ENCODE results near the gene SMIM14. TPM values are rescaled to one million over a fixed set of nuclear protein-coding genes. Genes with fewer than 3 reads are reported as not detected.
"Not testable (repeated sequence)": the region's sequence is repeated elsewhere in the genome, so short reads cannot be mapped to it uniquely, and the experiment has no call there.

SMIM14 gene
- total RNA-seq (45.2 TPM), polyA plus RNA-seq (36.4 TPM)

DNA sequence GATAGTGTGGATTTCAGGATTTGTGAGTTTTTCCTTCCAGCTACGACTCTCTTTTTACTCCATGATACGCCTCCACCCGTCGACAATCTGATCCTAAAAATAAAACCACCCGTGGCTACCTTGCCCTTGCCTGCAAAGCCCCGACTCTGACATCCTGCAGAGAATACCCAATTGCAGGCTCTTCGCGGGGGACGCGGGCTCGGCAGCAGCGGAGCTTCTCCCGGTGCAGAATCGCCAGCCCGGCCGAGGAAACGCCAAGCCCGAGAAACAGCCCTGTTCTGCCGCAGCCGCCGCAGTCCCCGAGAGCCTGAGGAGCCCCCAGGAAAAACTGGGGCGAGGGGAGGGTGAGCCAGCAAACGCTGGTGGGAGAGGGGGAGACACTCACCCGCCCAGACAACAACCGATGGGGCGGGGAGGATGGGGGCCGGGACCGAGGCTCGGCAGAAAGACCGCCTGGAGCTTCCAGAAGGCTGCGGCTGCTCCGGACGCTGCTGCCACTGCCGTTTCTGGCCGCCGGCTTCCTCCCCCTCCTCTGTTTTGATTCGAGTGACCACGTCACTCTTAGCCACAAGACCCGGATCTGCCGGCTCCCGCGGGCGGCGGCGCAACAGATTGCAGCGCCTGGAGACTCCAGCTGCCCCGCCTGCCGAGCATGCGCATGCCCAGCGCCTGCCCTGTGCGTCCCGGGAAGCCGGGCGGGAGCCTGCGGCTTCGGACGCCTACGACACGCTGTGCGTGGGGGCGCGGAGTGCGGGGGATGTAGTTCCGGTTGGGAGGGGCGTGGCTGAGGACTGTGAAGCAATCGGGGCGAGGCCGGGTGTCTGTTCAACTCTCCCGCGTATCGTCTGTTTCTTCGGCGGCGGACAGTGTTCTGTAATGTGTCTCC, at the start of gene SMIM14:
SMIM14 (minus strand) TSS at position 512 of the 886 bp plus-strand sequence. CDS start 33,720 bp downstream, outside the sequence.
- DNase-seq (ENCODE audit: extremely low spot score) = peak; percentile 94
- no peaks in the 10 kb centered on the region for H3K4me1 ChIP-seq (ENCODE audit: insufficient read depth)
- peak within 1 kb of the TSS; percentile 96 for H3K27ac ChIP-seq (ENCODE audit: low read depth)
- WGBS = under 1% methylated on average over 75 of the region's 75 CpGs
- H3K4me3 ChIP-seq (ENCODE audit: low read depth, low read length) = peak within 1 kb of the TSS; percentile 90
- H3K36me3 ChIP-seq (ENCODE audit: insufficient read depth) = no peaks in the 10 kb centered on the region

DNA sequence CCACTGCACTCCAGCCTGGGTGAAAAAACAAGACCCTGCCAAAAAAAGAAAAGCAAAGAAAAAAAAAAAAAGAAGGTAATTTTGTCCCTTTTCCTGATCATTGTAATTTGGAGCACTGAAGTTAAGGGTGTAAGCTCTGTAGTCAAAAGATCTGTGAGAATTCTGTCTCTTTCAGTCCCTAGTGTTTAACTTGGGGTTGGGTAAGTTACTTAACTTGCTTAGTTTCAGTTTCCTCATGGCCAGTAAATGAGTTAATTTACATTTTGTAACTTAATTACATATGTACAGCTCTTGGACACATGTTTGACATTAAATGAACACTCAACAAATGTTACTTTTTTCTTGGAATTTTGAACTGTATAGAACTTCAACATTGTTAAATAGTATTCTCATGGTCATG, 48.3 kb upstream of the SMIM14 start:
- no peaks in the 10 kb centered on the region for H3K4me1 ChIP-seq (ENCODE audit: insufficient read depth)
- H3K27ac ChIP-seq (ENCODE audit: low read depth) = no peak overlapping the region
- no peaks in the 10 kb centered on the region for H3K36me3 ChIP-seq (ENCODE audit: insufficient read depth)
- no peak for DNase-seq (ENCODE audit: extremely low spot score)
- H3K4me3 ChIP-seq (ENCODE audit: low read depth, low read length) = no peak overlapping the region

DNA sequence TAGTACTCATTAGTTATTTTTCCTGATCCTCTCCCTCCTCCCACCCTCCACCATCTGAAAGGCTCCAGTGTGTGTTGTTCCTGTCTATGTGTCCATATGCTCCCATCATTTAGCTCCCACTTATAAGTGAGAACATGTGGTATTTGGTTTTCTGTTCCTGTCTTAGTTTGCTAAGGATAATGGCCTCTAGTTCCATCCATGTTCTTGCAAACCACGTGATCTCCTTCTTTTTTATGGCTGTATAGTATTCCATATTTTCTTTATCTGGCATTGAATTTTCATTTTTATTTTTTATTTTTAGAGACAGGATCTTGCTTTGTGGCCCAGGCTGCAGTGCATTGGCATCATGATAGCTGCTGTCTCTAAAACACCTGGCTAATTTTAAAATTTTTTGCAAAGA, 47.3 kb upstream of the SMIM14 start:
- H3K4me1 ChIP-seq (ENCODE audit: insufficient read depth) = no peaks in the 10 kb centered on the region

DNA sequence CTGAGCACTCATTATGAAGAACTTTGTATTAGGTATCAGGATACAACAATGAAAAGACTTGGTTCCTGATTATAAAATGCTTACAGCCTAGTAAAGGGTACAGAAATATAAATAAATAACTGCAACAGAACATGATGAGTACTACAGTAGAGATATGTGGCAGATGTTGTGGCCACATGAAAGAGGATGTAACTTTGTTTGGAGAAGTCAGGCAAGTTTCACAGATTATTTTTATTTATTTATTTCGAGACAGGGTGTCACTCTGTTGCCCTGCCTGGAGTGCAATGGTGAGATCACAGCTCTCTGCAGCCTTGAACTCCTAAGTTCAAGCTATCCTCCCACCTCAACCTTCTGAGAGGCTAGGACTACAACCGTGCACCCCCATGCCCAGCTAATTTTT, 43.5 kb upstream of the SMIM14 start:
- Histone ChIP-seq H3K27ac (ENCODE audit: low read depth) (no peak overlapping the region), H3K4me1 (ENCODE audit: insufficient read depth) (no peaks in the 10 kb centered on the region), H3K4me3 (ENCODE audit: low read depth, low read length) (no peak overlapping the region), H3K36me3 (ENCODE audit: insufficient read depth) (no peaks in the 10 kb centered on the region)
- no peak for DNase-seq (ENCODE audit: extremely low spot score)
- 71% methylated on average over 2 of the region's 2 CpGs for WGBS

More for the DNA sequence above, 47.3 kb upstream of the SMIM14 start:
- H3K4me3 ChIP-seq (ENCODE audit: low read depth, low read length) = no peak overlapping the region
- H3K36me3 ChIP-seq (ENCODE audit: insufficient read depth) = no peaks in the 10 kb centered on the region
- no peak overlapping the region for H3K27ac ChIP-seq (ENCODE audit: low read depth)
- DNase-seq (ENCODE audit: extremely low spot score) = no peak
- WGBS = 0% methylated on average over 1 of the region's 1 CpG

DNA sequence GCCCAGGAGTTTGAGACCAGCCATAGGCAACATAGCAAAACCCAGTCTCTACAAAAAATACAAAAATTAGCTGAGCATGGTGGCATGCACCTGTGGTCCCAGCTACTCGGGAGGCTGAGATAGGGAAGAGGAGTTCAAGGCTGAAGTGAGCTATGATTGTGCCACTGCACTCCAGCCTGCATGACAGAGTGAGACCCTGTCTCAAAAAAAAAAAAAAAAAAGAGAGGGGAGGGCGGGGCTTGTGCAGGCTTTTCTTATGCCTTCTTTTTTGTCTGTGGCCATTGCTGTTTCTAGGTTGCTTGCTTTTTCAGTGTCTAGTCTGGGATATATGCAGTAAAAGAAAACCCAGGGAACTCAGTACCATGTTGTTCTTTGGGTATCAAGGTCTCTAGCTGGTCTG, 42.3 kb upstream of the SMIM14 start:
- not testable (repeated sequence) for H3K36me3 ChIP-seq (ENCODE audit: insufficient read depth); H3K4me1 ChIP-seq (ENCODE audit: insufficient read depth); H3K4me3 ChIP-seq (ENCODE audit: low read depth, low read length); DNase-seq (ENCODE audit: extremely low spot score); H3K27ac ChIP-seq (ENCODE audit: low read depth)
- WGBS = 94% methylated on average over 2 of the region's 2 CpGs

DNA sequence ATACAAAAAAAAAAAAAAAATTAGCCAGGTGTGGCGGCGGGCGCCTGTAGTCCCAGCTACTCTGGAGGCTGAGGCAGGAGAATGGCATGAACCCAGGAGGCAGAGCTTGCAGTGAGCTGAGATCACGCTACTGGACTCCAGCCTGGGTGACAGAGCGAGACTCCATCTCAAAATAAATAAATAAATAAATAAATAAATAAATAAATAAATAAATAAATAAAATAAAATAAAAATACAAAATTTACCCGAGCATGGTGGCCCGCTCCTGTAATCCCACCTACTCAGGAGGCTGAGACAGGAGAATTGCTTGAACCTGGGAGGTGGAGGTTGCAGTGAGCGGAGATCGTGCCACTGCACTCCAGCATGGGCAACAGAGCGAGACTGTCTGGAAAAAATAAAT, 37.0 kb upstream of the SMIM14 start:
- H3K36me3 ChIP-seq (ENCODE audit: insufficient read depth); H3K27ac ChIP-seq (ENCODE audit: low read depth); H3K4me3 ChIP-seq (ENCODE audit: low read depth, low read length); H3K4me1 ChIP-seq (ENCODE audit: insufficient read depth); DNase-seq (ENCODE audit: extremely low spot score): not testable (repeated sequence)
- WGBS = 94% methylated on average over 10 of the region's 10 CpGs

DNA sequence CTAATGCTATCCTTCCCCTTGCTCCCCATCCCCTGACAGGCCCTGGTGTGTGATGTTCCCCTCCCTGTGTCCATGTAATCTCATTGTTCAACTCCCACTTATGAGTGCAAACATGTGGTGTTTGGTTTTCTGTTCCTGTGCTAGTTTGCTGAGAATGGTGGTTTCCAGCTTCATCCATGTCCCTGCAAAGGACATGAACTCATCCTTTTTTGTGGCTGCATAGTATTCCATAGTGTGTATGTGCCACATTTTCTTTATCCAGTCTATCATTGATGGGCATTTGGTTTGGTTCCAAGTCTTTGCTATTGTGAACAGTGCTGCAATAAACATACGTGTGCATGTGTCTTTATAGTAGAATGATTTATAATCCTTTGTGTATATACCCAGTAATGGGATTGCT, 31.6 kb upstream of the SMIM14 start:
- not testable (repeated sequence) for H3K27ac ChIP-seq (ENCODE audit: low read depth); H3K4me1 ChIP-seq (ENCODE audit: insufficient read depth); DNase-seq (ENCODE audit: extremely low spot score); H3K36me3 ChIP-seq (ENCODE audit: insufficient read depth); H3K4me3 ChIP-seq (ENCODE audit: low read depth, low read length)
- 73% methylated on average over 1 of the region's 1 CpG for WGBS

DNA sequence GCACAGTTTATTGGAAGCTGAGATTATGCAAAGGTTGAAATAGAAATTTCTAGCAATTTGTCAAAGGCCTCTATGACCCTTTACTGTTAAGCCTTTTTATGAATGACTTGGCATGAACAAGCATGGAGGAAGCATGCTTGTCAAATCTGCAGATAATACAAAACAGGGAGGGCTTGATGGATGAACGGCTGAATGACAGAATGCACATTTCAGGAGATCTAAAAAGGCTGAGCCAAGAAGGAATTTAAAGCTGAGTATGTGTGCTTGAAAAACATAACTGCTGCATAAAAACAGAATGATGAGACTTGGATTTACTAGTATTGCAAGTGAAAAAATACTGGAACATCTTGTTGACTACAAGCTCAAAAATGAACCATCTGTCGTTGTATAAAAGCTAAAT, 30.2 kb upstream of the SMIM14 start:
- Histone ChIP-seq H3K36me3 (ENCODE audit: insufficient read depth) (no peaks in the 10 kb centered on the region), H3K4me1 (ENCODE audit: insufficient read depth) (no peaks in the 10 kb centered on the region), H3K4me3 (ENCODE audit: low read depth, low read length) (no peak overlapping the region), H3K27ac (ENCODE audit: low read depth) (no peak overlapping the region)
- DNase-seq (ENCODE audit: extremely low spot score) = no peak
- WGBS = 39% methylated on average over 2 of the region's 2 CpGs

DNA sequence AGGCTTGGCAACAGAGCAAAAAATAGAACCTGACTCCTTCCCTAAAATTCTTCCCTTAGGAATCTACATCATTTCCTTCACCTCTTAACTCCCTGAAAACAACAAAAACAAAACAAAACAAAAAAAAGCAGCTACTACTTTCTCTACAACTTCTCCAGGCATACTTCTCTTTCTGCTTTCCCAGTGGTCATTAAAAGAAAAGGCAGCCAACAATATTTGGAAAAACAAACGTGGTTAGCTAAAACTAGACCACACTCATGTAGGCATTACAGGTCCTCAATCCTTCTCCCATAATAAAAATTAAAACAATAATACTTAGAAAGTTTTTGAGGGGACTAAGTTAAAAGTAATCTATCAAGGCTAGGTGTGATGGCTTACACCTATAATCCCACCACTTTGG, 29.0 kb upstream of the SMIM14 start:
- no peak overlapping the region for H3K4me3 ChIP-seq (ENCODE audit: low read depth, low read length)
- no peaks in the 10 kb centered on the region for H3K36me3 ChIP-seq (ENCODE audit: insufficient read depth)
- 34% methylated on average over 1 of the region's 1 CpG for WGBS
- no peak overlapping the region for H3K27ac ChIP-seq (ENCODE audit: low read depth)
- no peaks in the 10 kb centered on the region for H3K4me1 ChIP-seq (ENCODE audit: insufficient read depth)
- DNase-seq (ENCODE audit: extremely low spot score) = no peak

DNA sequence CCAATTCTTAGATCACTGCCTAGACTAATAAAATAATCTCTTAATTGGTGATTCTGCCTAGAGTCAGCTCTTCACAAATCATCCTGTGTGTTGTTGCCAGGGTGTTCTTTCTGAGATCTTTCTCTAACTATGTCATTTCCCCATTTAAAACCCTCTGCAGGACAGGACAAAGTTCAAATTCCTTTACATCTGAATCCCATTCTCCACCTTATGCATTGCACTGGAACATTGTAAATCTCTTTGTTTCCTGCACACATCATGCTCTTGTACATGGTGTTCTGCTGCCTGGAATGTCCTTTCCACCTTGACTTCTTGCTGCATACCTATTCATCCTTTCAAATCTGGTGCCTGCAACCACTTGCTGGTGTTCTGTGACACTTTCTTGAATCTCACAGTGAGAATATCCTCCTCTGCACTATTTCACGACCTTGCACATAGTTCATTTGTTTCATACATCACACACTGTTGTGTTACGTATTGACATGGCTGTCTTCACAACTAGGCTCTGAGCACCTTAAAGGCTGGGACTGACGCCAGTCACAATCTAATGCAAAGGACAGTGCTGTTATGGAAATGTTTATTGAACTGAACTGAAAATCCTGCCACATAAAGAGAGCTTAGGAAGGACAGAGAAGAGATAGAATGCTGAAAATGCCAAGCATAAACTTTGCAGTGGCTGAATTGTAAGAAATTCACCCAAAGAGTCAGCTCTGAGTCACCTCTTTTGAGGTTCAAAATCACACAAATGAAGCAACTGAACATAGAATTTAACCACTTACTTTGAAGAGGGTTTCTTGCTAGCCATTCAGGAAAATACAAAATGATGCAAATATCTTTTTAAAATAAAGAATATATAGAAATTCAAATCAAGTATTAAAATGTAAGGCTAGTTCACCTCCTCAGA, 26.4 kb upstream of the SMIM14 start:
- no peak overlapping the region for H3K4me3 ChIP-seq (ENCODE audit: low read depth, low read length)
- no peaks in the 10 kb centered on the region for H3K36me3 ChIP-seq (ENCODE audit: insufficient read depth)
- 56% methylated on average over 3 of the region's 3 CpGs for WGBS
- no peak overlapping the region for H3K27ac ChIP-seq (ENCODE audit: low read depth)
- DNase-seq (ENCODE audit: extremely low spot score) = no peak
- no peaks in the 10 kb centered on the region for H3K4me1 ChIP-seq (ENCODE audit: insufficient read depth)

DNA sequence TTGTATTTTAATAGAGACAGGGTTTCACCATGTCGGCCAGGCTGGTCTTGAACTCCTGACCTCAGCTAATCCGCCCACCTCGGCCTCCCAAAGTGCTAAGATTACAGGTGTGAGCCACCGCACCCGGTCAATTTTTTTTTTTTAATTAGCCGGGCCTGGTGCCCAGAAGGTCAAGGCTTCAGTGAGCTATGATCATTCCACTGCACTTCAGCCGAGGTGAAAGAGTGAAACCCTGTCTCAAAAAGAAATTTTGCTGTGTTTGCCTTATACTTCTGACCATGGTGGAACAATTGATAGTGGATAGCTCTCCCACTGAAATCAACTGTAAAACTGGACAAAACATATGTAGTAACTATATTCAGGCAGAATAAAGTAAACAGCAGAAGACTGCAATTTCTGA, 24.0 kb upstream of the SMIM14 start:
- Histone ChIP-seq H3K4me3 (ENCODE audit: low read depth, low read length) (no peak overlapping the region), H3K27ac (ENCODE audit: low read depth) (no peak overlapping the region), H3K4me1 (ENCODE audit: insufficient read depth) (no peaks in the 10 kb centered on the region), H3K36me3 (ENCODE audit: insufficient read depth) (no peaks in the 10 kb centered on the region)
- no peak for DNase-seq (ENCODE audit: extremely low spot score)
- 88% methylated on average over 7 of the region's 7 CpGs for WGBS

DNA sequence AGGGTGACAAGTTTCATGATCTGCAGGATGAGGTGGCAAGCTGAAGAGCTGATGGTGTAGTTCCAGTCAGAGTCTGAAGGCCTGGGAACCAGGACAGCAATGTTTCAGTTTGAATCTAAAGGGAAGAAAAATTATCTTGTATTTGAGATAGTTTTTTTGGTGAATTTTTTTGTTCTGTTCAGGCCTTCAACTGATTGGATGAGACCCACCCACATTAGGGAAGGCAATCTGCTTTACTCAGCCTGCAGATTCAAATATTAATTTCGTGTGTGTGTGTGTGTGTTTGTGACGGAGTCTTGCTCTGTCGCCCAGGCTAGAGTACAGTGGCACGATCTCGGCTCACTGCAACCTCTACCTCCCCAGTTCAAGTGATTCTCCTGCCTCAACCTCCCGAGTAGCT, 22.1 kb upstream of the SMIM14 start:
- DNase-seq (ENCODE audit: extremely low spot score) = no peak
- WGBS = 94% methylated on average over 6 of the region's 6 CpGs
- no peak overlapping the region for H3K27ac ChIP-seq (ENCODE audit: low read depth)
- no peak overlapping the region for H3K4me3 ChIP-seq (ENCODE audit: low read depth, low read length)
- H3K4me1 ChIP-seq (ENCODE audit: insufficient read depth) = no peaks in the 10 kb centered on the region
- H3K36me3 ChIP-seq (ENCODE audit: insufficient read depth) = no peaks in the 10 kb centered on the region

DNA sequence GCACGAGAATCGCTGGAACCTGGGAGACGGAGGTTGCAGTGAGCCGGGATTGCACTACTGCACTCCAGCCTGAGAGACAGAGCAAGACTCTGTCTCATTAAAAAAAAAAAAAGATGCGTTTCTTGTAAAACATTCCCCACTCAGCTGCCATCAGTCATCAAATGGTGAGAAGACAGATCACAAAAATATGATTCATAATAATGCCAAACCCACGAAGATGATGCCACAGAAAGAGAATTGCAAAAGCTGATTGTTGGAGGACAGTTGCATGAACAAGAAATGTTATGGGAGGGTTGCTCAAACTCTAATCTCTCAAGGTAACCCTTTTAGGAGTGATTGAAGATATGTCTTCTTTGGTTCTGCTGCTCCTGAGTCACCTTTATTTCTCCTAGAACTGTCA, 21.4 kb upstream of the SMIM14 start:
- H3K36me3 ChIP-seq (ENCODE audit: insufficient read depth) = no peaks in the 10 kb centered on the region
- H3K4me1 ChIP-seq (ENCODE audit: insufficient read depth) = no peaks in the 10 kb centered on the region
- 89% methylated on average over 6 of the region's 6 CpGs for WGBS
- DNase-seq (ENCODE audit: extremely low spot score) = no peak
- H3K4me3 ChIP-seq (ENCODE audit: low read depth, low read length) = no peak overlapping the region
- no peak overlapping the region for H3K27ac ChIP-seq (ENCODE audit: low read depth)

DNA sequence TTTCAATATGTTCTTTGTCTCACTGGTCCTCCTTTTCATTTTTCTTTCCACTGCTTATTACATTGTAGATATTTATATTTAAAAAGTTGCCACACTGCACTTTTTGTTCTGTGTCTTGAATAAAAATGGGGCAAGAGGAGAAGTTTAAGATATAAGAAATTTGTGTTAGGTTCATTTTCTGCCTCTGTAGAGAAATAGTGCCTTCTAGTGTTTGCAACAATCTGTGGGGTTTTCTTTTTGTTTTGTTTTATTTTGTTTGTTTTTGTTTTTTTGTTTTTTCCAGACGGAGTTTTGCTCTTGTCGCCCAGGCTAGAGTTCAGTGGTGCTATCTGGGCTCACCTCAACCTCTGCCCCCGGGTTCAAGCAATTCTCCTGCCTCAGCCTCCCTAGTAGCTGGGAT, 20.1 kb upstream of the SMIM14 start:
- WGBS = 84% methylated on average over 3 of the region's 3 CpGs
- H3K4me1 ChIP-seq (ENCODE audit: insufficient read depth) = no peaks in the 10 kb centered on the region
- H3K4me3 ChIP-seq (ENCODE audit: low read depth, low read length) = no peak overlapping the region
- no peak overlapping the region for H3K27ac ChIP-seq (ENCODE audit: low read depth)
- H3K36me3 ChIP-seq (ENCODE audit: insufficient read depth) = no peaks in the 10 kb centered on the region
- DNase-seq (ENCODE audit: extremely low spot score) = no peak

Measured in urinary bladder (tissue), 4 donors.